ENCODE measurements around the gene LCE4A. TPM values are rescaled to one million over a fixed set of nuclear protein-coding genes. Genes with fewer than 3 reads are reported as not detected.

The LCE4A gene
- total RNA-seq, 4 donors from 2014 or later = not detected

DNA sequence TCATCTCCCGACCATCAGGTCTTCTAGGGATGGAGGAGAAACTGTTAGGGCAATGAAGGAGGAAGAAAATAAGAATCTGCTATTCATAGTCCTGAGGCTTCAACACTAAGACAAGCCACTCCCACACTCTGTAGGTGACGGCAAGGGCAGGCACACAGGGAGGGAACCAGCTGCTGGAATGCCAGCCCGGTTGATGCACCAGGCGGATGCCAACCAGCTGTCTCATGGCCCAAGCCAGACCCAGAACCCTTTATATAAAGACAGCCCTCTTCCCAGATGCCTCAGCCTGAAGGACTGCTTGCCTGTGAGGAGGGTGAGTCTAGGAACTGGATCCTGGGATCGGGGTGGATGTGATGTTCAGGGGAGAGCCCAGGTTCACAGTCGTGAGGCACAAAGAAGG, 49.8 kb downstream of the LCE4A start, which contains the start of gene KPRP:
Gene KPRP (plus strand): TSS at position 279 of the 400 bp plus-strand sequence. CDS start 1,564 bp downstream, outside the sequence.
- Histone ChIP-seq H3K36me3 (no peaks in the 10 kb centered on the region), H3K4me3 (no peak within 1 kb of the TSS), H3K4me1 (no peaks in the 10 kb centered on the region), H3K27ac (replicated peaks in 1 of 4) (no peak within 1 kb of the TSS), H3K27me3 (peaks cover 0 to 3% (median 0%) of the 10 kb centered on the region in 4 donors), H3K9me3 (no peaks in the 10 kb centered on the region)
- WGBS = 79% methylated on average over 6 of the region's 6 CpGs
- no peak for DNase-seq (ENCODE audit: extremely low spot score)
- TF ChIP-seq POLR2AphosphoS5 (IDR thresholded peaks at IDR 0.05) (no peak), POLR2A (IDR thresholded peaks at IDR 0.05; ENCODE audit: low read depth) (no peak), EP300 (IDR thresholded peaks at IDR 0.05) (no peak)
- TF ChIP-seq, protein P1, sequence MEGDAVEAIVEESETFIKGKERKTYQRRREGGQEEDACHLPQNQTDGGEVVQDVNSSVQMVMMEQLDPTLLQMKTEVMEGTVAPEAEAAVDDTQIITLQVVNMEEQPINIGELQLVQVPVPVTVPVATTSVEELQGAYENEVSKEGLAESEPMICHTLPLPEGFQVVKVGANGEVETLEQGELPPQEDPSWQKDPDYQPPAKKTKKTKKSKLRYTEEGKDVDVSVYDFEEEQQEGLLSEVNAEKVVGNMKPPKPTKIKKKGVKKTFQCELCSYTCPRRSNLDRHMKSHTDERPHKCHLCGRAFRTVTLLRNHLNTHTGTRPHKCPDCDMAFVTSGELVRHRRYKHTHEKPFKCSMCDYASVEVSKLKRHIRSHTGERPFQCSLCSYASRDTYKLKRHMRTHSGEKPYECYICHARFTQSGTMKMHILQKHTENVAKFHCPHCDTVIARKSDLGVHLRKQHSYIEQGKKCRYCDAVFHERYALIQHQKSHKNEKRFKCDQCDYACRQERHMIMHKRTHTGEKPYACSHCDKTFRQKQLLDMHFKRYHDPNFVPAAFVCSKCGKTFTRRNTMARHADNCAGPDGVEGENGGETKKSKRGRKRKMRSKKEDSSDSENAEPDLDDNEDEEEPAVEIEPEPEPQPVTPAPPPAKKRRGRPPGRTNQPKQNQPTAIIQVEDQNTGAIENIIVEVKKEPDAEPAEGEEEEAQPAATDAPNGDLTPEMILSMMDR (IDR thresholded peaks at IDR 0.05) = no peak
- intact Hi-C loops (cut with DNase I) = no loop called here

DNA sequence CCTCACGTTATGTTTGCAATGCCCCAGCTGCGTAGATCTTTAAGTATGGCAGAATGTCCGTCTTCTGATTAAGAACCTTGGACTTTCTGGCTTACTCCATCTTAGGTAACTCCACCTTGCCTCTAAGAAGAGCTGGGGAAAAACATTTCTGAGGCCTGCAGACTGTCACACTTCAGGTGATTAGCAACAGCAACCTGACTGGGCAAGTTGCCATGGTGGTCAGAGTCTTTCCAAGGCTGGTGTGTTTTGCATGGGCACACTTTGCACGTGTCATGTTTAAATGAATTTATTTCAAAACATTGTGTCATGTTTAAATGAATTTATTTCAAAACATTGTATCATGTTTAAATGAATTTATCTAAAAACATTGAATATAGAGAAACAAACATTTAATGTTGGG, 50.7 kb downstream of the LCE4A start:
- DNase-seq (ENCODE audit: extremely low spot score) = no peak
- intact Hi-C loops (cut with DNase I) = no loop called here
- H3K27ac ChIP-seq (replicated peaks in 1 of 4) = no peak overlapping the region
- no peak overlapping the region for H3K4me3 ChIP-seq
- H3K4me1 ChIP-seq = no peaks in the 10 kb centered on the region
- TF ChIP-seq, protein P1 (IDR thresholded peaks at IDR 0.05) = no peak
- TF ChIP-seq POLR2AphosphoS5 (IDR thresholded peaks at IDR 0.05) = no peak
- no peak for TF ChIP-seq EP300 (IDR thresholded peaks at IDR 0.05)
- TF ChIP-seq POLR2A (IDR thresholded peaks at IDR 0.05; ENCODE audit: low read depth) = no peak
- H3K36me3 ChIP-seq = no peaks in the 10 kb centered on the region
- no peaks in the 10 kb centered on the region for H3K9me3 ChIP-seq
- WGBS = 91% methylated on average over 4 of the region's 4 CpGs
- H3K27me3 ChIP-seq = peaks cover 0 to 3% (median 0%) of the 10 kb centered on the region in 4 donors

Other genes starting within 250 kb of the LCE4A start
- not detected for gene LCE5A, start 197.4 kb upstream of the LCE4A start, total RNA-seq
- gene CRCT1, start 193.7 kb upstream of the LCE4A start, total RNA-seq = not detected
- gene LCE3E, start 141.4 kb upstream of the LCE4A start, total RNA-seq = not detected
- gene LCE3D, start 127.6 kb upstream of the LCE4A start, total RNA-seq = not detected
- not detected for gene LCE3C, start 107.9 kb upstream of the LCE4A start, total RNA-seq
- not detected for gene LCE3B, start 94.3 kb upstream of the LCE4A start, total RNA-seq
- gene LCE3A, start 85.1 kb upstream of the LCE4A start, total RNA-seq = not detected
- not detected for gene LCE2D, start 44.8 kb upstream of the LCE4A start, total RNA-seq
- gene LCE2C, start 32.9 kb upstream of the LCE4A start, total RNA-seq = not detected
- gene LCE2B, start 22.0 kb upstream of the LCE4A start, total RNA-seq = not detected
- gene LCE2A, start 9.8 kb upstream of the LCE4A start, total RNA-seq = not detected
- not detected for gene KPRP, start 49.9 kb downstream of the LCE4A start, total RNA-seq
- not detected for gene LCE1F, start 67.0 kb downstream of the LCE4A start, total RNA-seq
- not detected for gene LCE1E, start 78.1 kb downstream of the LCE4A start, total RNA-seq
- gene LCE1D, start 88.6 kb downstream of the LCE4A start, total RNA-seq = not detected
- gene LCE1C, start 98.5 kb downstream of the LCE4A start, total RNA-seq = not detected
- gene LCE1B, start 103.8 kb downstream of the LCE4A start, total RNA-seq = not detected
- gene LCE1A, start 119.3 kb downstream of the LCE4A start, total RNA-seq = not detected
- gene LCE6A, start 134.7 kb downstream of the LCE4A start, total RNA-seq = not detected
- not detected for gene LCE7A, start 151.8 kb downstream of the LCE4A start, total RNA-seq
- gene SMCP, start 170.2 kb downstream of the LCE4A start, total RNA-seq = not detected
- gene IVL, start 200.4 kb downstream of the LCE4A start, total RNA-seq = not detected
- gene SPRR5, start 239.0 kb downstream of the LCE4A start, total RNA-seq = not detected

Data from esophagus muscularis mucosa (tissue), 4 donors.